ENCODE data around the gene IPMK.
A peak's percentile ranks its signal among the peaks of the same experiment; 100 is the strongest.

The IPMK gene

GRCh38 chr10:58153751-58154150, 113.9 kb downstream of the IPMK start:
- no peak for DNase-seq (ENCODE audit: low spot score)

DNA sequence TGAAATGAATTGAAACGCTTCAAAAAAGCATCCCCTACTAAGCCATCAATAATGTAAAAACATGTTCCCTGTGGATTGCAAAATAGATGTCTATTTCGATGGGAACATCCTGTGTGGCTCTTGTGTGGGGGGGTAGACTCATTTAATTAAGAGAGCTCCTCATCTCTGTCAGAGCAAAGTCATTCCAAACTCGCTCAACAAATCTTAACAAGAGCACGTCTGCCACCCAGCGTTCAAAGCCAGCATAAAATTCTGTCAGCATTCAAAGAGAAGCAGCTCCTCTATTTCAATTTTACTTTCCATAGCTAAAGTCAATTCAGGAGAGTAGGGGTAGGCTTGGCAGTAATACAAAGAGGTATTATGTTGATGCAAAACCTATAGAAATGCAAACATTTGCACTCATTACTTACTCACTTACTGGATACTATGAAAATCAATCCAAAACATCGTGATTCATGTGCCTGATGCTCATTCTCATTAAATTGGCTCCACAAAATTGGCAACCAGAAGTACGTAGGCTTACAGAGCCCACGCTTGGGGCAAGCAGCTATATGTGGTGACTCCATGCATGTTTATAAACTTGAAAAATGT, 114.9 kb downstream of the IPMK start:
- DNase-seq (ENCODE audit: low spot score), result peak; percentile 21

- no peak for DNase-seq (ENCODE audit: low spot score)
Observed at GRCh38 chr10:58150290-58150689, 117.4 kb downstream of the IPMK start.

DNA sequence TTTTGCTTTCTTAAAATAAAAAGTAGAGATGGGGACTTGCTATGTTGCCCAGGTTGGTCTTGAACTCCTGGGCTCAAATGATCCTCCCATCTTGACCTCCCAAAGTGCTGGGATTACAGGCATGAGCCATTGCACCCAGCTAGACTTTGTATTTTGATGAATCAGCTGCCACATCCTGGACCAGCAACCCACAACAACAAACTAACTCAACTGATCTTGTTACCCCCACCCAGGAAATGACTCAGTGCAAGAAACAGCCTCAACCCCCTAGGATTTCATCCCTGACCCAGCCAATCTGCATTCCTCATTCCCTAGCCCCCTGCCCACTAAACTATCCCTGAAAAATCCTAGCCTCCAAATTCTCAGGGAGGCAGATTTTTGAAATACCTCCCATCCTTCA, 123.8 kb downstream of the IPMK start:
- no peak for DNase-seq (ENCODE audit: low spot score)

Data from kidney capillary endothelial cell (primary cell).